GM19395 (cell line): ENCODE data around the gene ESR1.
A peak's percentile ranks its signal among the peaks of the same experiment; 100 is the strongest.
"Not testable (repeated sequence)": the region's sequence is repeated elsewhere in the genome, so short reads cannot be mapped to it uniquely, and the experiment has no call there.

Experiments
- ATAC-seq: cut with Tn5 transposase; IDR thresholded peaks from one replicate; pipeline ENCODE4 v1.9.1; 2021; ENCODE audit warnings: mild to moderate bottlenecking, moderate library complexity; ENCODE audit not compliant: unreplicated experiment

The ESR1 gene

GRCh38 chr6:151811081-151811480, 3.6 kb downstream of the ESR1 start:
- ATAC-seq = no peak

- no peak for ATAC-seq
Observed at GRCh38 chr6:151813858-151814257, 6.4 kb downstream of the ESR1 start.

- ATAC-seq = no peak
Observed at GRCh38 chr6:151814614-151815013, 7.1 kb downstream of the ESR1 start.

- peak; percentile 99 for ATAC-seq
Observed at GRCh38 chr6:151822252-151823111, 15.0 kb downstream of the ESR1 start.

- ATAC-seq = no peak
Observed at GRCh38 chr6:151826517-151827142, 19.1 kb downstream of the ESR1 start.

GRCh38 chr6:151832710-151833109, 25.2 kb downstream of the ESR1 start:
- no peak for ATAC-seq

- ATAC-seq = no peak
Observed at GRCh38 chr6:151835396-151835795, 27.9 kb downstream of the ESR1 start.

- ATAC-seq = no peak
Observed at GRCh38 chr6:151837223-151837622, 29.7 kb downstream of the ESR1 start.

- no peak for ATAC-seq
Observed at GRCh38 chr6:151842816-151843215, 35.3 kb downstream of the ESR1 start.

- ATAC-seq = no peak
Observed at GRCh38 chr6:151847064-151847463, 39.6 kb downstream of the ESR1 start.

GRCh38 chr6:151850479-151851003, 43.1 kb downstream of the ESR1 start:
- no peak for ATAC-seq

GRCh38 chr6:151858294-151858693, 50.8 kb downstream of the ESR1 start:
- no peak for ATAC-seq

- no peak for ATAC-seq
Observed at GRCh38 chr6:151862461-151862860, 55.0 kb downstream of the ESR1 start.

- ATAC-seq = not testable (repeated sequence)
Observed at GRCh38 chr6:151867361-151867869, 59.9 kb downstream of the ESR1 start.

- no peak for ATAC-seq
Observed at GRCh38 chr6:151869345-151869744, 61.9 kb downstream of the ESR1 start.

- ATAC-seq = no peak
Observed at GRCh38 chr6:151869787-151870186, 62.3 kb downstream of the ESR1 start.

GRCh38 chr6:151870375-151870774, 62.9 kb downstream of the ESR1 start:
- ATAC-seq = no peak

GRCh38 chr6:151875524-151875923, 68.0 kb downstream of the ESR1 start:
- ATAC-seq = no peak

- ATAC-seq = no peak
Observed at GRCh38 chr6:151876122-151876521, 68.6 kb downstream of the ESR1 start.

GRCh38 chr6:151877458-151877857, 70.0 kb downstream of the ESR1 start:
- no peak for ATAC-seq

GRCh38 chr6:151881231-151881630, 73.7 kb downstream of the ESR1 start:
- ATAC-seq = no peak

- no peak for ATAC-seq
Observed at GRCh38 chr6:151882206-151882605, 74.7 kb downstream of the ESR1 start.
